ENCODE data around the gene FITM1. TPM values are rescaled to one million over a fixed set of nuclear protein-coding genes. Genes with fewer than 3 reads are reported as not detected.
A peak's percentile ranks its signal among the peaks of the same experiment; 100 is the strongest.

Gene FITM1
- polyA plus RNA-seq, 1 donor = 164 TPM

DNA sequence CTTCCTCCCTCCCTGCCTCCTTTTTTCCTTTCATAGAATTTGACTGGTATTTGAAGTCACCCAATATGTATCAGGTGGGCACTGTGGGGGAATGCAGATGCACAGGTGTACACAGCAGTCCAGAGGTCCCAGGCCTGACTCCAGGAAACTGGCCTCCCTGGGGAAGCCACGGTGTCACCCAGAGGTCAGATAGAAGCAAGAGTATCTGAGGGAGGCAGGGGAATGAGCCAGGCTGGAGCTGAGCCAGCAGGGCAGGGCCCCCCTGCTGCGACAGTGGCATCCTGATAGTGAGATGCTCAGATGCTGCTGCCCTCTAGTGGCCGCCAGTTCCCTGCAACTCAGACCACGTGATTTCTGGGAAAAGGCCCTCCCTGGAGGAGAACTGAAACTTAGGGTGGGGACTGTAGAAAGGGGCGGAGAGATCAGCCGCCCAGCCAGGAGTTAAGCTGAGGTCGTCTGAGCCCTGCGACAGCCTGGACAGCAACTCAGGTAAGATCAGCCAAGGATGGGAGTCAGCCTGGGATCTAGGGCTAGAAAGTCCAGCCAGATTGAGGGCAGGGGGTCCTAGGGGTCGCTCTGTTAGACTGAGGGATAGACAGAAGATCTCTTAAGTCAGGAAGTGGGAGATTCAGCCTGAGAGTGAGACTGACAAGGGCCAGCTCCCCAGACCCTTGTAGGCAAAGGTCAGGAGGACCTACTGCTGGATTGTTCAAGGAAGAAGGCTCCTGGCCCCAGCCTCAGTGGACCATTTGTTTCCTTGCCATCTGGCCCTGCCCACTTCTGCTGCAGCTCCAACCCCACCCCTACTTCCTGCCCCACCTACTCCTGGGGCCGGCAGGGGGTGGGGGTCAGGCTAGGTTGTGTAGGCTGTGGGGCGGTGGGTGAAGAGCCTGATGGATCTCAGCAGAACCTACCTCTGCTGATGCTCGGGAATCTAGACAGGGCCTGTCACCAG lies 30.7 kb downstream of the FITM1 start, which contains the start of gene IRF9:
Gene IRF9 (plus strand): TSS at position 416 of the 955 bp plus-strand sequence. CDS start 880 bp downstream, outside the sequence.
- DNase-seq (ENCODE audit: low read depth) = peak; percentile 91

DNA sequence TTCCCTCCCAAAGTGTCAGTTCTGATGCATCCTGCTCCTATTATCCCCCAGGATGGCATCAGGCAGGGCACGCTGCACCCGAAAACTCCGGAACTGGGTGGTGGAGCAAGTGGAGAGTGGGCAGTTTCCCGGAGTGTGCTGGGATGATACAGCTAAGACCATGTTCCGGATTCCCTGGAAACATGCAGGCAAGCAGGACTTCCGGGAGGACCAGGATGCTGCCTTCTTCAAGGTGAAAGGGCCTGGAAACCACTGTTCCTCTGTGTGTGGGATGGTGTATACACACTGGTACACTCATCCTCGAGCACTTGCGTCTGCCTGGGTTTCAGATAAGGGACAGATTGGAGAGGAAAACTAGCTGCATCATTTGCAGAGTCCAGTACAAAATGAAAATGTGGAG lies 31.6 kb downstream of the FITM1 start:
- DNase-seq (ENCODE audit: low read depth) = no peak

DNA sequence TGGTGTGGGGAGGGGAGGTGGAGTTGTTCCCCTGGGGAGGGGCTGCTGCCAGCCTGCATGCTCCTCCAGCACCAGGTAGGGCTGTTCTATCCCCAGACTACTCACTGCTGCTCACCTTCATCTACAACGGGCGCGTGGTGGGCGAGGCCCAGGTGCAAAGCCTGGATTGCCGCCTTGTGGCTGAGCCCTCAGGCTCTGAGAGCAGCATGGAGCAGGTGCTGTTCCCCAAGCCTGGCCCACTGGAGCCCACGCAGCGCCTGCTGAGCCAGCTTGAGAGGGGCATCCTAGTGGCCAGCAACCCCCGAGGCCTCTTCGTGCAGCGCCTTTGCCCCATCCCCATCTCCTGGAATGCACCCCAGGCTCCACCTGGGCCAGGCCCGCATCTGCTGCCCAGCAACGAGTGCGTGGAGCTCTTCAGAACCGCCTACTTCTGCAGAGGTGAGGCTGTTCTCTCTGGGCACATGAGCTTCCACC lies 34.1 kb downstream of the FITM1 start:
- no peak for DNase-seq (ENCODE audit: low read depth)

- DNase-seq (ENCODE audit: low read depth) = no peak
Observed at GRCh38 chr14:24165785-24166184, 35.3 kb downstream of the FITM1 start.

GRCh38 chr14:24167469-24168114 lies 37.1 kb downstream of the FITM1 start:
- DNase-seq (ENCODE audit: low read depth) = no peak

DNA sequence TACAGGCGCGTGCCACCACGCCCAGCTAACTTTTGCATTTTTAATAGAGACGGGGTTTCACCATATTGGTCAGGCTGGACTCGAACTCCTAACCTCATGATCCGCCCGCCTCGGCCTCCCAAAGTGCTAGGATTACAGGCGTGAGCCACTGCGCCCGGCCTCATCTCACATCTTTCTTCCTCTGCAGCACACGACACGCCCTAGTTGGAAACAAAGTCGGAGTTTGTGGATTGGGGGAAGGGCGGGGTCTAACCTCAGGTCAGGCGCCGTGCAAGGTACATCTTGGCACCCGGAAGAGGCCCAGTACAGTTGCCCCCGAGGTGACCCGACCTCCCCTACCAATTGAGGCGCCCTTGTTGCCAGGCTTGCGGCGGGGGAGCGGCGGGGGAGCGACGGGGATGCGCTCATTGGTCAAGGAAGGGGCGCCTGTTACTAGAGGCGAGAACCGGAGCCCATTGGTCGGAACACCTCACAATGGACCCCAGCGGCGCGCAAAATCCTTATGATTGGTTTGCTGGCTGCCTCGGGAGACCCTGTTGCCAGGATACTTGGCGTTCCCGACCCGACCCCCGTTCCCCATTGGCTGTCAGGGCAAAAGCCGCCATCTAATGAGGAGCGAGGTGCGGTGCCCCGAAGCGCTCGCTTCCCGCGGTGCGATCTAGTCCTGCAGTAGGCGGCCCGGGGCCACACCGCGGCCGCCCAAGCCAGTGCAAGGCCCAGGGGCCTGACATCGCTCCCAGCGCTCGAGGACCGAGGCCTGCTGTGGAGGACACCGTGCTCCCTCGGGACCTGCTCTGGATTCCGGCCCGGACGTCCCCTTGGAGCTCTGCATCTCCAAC lies 41.2 kb downstream of the FITM1 start, which contains the start of gene REC8:
Gene REC8 (plus strand): TSS at position 659 of the 839 bp plus-strand sequence. CDS start 473 bp downstream, outside the sequence.
- DNase-seq (ENCODE audit: low read depth) = no peak

GRCh38 chr14:24172261-24172860 lies 41.9 kb downstream of the FITM1 start:
- no peak for DNase-seq (ENCODE audit: low read depth)

GRCh38 chr14:24172871-24173281 lies 42.4 kb downstream of the FITM1 start:
- DNase-seq (ENCODE audit: low read depth) = no peak

DNA sequence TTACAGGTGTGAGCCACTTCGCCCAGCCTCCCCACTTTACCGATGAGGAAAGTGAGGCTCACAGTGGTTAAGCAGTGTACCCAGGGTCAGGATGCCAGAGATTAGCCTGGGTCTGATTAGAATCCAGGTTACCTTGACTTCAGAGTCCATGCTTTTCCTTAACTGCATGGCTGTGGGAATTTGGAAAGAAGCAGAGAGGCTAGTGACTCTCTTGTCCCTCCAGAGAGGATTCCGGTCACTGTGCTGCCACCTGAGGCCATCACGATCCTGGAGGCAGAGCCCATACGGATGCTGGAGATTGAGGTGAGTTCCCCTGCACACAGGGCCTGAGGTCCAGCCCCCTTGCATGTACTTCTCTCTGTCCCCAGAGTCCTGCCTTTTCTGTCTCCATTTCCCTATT lies 46.1 kb downstream of the FITM1 start:
- DNase-seq (ENCODE audit: low read depth) = no peak

GRCh38 chr14:24177041-24177825 lies 46.8 kb downstream of the FITM1 start:
- DNase-seq (ENCODE audit: low read depth) = no peak

DNA sequence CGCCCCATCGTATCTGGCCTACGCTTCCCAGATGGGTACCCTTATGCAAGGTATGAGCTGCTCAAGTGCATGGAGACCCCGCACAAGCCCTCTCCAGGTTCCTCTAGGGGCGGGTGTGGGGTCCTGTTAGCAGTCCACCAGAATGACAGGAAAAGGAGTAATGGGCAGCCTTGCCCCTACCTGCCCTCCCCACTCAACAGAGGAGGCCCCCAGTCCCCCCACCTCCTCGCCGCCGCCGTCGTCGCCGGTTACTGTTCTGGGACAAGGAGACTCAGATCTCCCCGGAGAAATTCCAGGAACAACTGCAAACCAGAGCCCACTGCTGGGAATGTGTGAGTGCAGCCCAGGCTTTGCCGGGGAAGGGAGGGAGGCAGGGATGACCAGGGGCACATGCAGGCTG lies 47.4 kb downstream of the FITM1 start:
- no peak for DNase-seq (ENCODE audit: low read depth)

DNA sequence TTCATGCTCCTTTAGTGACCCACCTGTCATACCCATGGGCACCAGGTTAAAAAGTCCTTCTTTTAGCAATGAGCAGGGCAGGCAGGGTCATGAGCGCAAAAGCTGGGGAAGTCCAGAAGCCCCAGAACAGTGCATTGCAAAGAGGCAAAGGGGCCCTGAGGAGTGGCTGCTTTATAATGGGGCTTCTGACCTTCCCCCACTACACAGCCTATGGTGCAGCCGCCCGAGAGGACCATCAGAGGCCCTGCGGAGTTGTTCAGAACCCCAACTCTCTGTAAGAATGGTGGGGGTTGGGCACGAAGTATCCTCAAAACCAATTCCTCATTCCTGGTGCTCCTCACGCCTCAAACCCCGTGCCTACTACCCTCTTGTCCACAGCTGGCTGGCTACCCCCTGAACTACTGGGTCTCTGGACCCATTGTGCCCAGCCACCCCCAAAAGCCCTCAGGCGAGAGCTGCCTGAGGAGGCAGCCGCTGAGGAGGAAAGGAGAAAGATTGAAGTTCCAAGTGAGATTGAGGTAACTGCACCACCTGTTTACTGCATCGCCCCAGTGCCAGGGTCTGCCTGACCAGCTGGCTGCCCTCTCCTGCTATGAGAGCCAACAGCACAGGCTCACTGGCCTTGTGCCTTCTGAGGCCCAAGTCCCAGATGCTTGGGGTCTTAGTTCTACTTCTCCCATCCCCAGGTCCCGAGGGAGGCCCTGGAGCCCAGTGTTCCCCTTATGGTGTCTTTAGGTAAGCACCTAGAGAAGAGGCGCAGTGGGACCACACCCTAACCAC lies 48.1 kb downstream of the FITM1 start:
- no peak for DNase-seq (ENCODE audit: low read depth)

- DNase-seq (ENCODE audit: low read depth) = no peak
Observed at GRCh38 chr14:24179294-24179960, 49.0 kb downstream of the FITM1 start.

- DNase-seq (ENCODE audit: low read depth) = no peak
Observed at GRCh38 chr14:24179961-24180796, 49.7 kb downstream of the FITM1 start.

GRCh38 chr14:24181371-24182077 lies 51.1 kb downstream of the FITM1 start:
- no peak for DNase-seq (ENCODE audit: low read depth)
